LoVo (cell line): ENCODE measurements around the gene STYK1.
"Not testable (repeated sequence)": the region's sequence is repeated elsewhere in the genome, so short reads cannot be mapped to it uniquely, and the experiment has no call there.

ENCODE experiments used
- DNase-seq: peaks from one replicate; pipeline ENCODE4 v3.0.0-alpha.2; 2016; ENCODE audit warnings: low spot score

The STYK1 gene

GRCh38 chr12:10620078-10620779 is 53.6 kb downstream of the STYK1 start:
- no peak for DNase-seq

- DNase-seq: no peak
These were observed 55.4 kb downstream of the STYK1 start for GRCh38 chr12:10618338-10618987.

- no peak for DNase-seq
These were observed 56.0 kb downstream of the STYK1 start for GRCh38 chr12:10617863-10618262.

GRCh38 chr12:10615532-10615931 is 58.3 kb downstream of the STYK1 start:
- DNase-seq: no peak

- DNase-seq: no peak
These were observed 59.8 kb downstream of the STYK1 start for GRCh38 chr12:10614056-10614370.

- DNase-seq: peak; percentile 97
These were observed 60.4 kb downstream of the STYK1 start, which contains the start of gene MAGOHB for GRCh38 chr12:10613349-10614055. Gene MAGOHB (minus strand): TSS chr12:10613609. CDS start chr12:10613532, 77 bp downstream.

GRCh38 chr12:10612984-10613348 is 60.9 kb downstream of the STYK1 start:
- DNase-seq: peak; percentile 2

- no peak for DNase-seq
These were observed 61.7 kb downstream of the STYK1 start for GRCh38 chr12:10612110-10612509.

- DNase-seq: not testable (repeated sequence)
These were observed 62.6 kb downstream of the STYK1 start for GRCh38 chr12:10611258-10611657.

GRCh38 chr12:10610188-10610587 is 63.7 kb downstream of the STYK1 start:
- no peak for DNase-seq

DNA sequence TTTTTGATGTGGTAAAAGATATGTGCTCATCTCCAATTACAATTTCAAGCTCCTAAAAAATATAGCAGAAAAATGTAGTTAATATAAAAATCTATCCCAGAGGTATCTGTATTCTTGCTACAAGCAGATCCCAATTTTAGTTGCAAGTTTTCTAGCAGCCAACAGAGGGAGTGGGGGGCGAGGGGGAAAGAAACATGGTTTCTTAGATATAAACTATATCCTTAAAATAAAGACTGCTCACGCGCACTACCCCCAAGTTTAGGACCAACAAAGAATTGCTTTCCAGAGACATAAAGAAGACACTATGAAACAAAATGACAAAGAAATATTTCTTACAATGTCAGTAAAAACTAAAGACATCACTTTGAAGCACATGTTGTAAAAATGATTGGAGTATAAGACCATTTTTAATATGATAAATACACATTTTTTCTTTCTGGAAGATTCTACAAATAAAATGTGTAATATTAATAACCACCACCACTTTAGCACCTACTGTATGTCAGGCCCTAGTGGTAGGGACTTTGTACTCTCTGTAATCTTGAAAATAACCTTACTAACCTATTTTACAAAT is 65.9 kb downstream of the STYK1 start:
- DNase-seq: peak; percentile 15

- no peak for DNase-seq
These were observed 72.0 kb downstream of the STYK1 start for GRCh38 chr12:10601860-10602259.

DNA sequence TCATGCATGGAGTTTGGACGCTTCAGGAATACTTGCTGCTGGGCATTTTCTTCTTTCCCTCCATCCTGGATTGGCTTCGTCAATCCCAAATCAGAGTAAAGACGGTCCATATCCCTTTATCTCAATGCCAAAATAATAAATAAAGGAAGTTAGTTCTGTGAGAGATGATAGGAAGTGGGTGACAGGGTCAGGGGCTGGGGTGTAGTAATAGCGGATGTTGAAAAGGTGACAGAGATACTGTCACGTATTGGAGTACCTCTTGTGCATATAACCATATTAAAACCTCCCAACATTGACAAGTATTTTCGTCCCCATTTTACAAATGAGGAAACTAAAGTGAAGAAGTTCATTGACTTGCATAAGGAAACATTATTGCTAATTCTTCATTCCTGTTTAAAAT is 72.9 kb downstream of the STYK1 start:
- DNase-seq: no peak

- no peak for DNase-seq
These were observed 78.0 kb downstream of the STYK1 start for GRCh38 chr12:10595881-10596280.

DNA sequence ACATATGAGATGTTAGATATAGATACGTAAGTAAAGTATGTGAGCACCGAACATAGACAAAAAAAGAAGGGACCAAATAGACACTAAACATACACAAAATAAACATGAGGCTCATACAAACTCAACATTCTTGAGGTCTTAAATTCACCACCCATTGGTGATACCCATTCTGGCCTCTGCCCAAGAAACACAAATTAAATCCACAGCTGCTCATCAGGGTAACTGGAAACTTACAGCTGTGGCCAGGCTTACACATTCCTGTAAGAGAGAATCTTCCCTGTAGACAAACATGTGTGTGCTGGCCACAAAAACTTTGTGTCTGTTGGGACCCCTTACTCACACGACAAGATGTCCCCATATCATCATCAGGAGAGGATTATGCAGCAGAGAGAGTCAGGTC is 82.9 kb downstream of the STYK1 start:
- DNase-seq: no peak

- DNase-seq: no peak
These were observed 89.4 kb downstream of the STYK1 start for GRCh38 chr12:10584415-10584814.

- DNase-seq: no peak
These were observed 91.1 kb downstream of the STYK1 start for GRCh38 chr12:10582704-10583103.

- DNase-seq: not testable (repeated sequence)
These were observed 91.7 kb downstream of the STYK1 start for GRCh38 chr12:10582133-10582532.

- no peak for DNase-seq
These were observed 99.5 kb downstream of the STYK1 start for GRCh38 chr12:10574307-10574706.

DNA sequence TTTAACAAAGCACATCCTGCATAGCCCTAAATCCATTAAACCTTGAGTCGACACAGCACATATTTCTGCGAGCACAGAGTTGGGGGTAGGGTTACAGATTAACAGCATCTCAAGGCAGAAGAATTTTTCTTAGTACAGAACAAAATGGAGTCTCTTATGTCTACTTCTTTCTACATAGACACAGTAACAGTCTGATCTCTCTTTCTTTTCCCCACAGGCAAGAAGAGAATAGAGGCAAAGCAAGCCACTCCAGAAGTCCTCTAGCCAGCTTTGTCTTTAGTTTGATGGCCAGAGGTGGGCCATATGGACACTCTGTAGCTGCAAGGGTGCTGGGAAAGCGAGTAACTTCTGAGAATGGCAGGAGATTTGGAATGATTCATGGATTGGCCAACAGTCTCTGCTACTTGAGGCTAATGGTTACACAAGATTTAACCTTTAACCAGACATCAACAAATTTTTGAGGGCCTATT is 101.8 kb downstream of the STYK1 start:
- DNase-seq: not testable (repeated sequence)

GRCh38 chr12:10571141-10571540 is 102.7 kb downstream of the STYK1 start:
- DNase-seq: no peak
